Caco-2 (cell line): ENCODE data around the gene PCMTD2. TPM values are rescaled to one million over a fixed set of nuclear protein-coding genes. Genes with fewer than 3 reads are reported as not detected.

ENCODE experiments used
- BruUV-seq: library from RNA; stranded (reverse); fragments of 400-500 nt; replicated peaks from 2 replicates; lab custom pipeline; 2021; lab: Mats Ljungman, UMichigan
- CTCF ChIA-PET: fragments of 300-600 bp; sonication (Branson Sonifier 250); formaldehyde crosslinking; loops from one replicate; lab custom pipeline; 2022; ENCODE audit warnings: antibody characterized with exemption; lab: Charles Lee
- POLR2A ChIA-PET: fragments of 300-600 bp; sonication (Branson Sonifier 250); formaldehyde crosslinking; loops from one replicate; lab custom pipeline; 2022; ENCODE audit warnings: antibody characterized with exemption; lab: Charles Lee
- DNase-seq, 2 experiments: peaks; one replicate each; pipeline versions ENCODE4 v3.0.0 to v3.0.0-alpha.2; 2020 to 2022
- H3K27me3 ChIP-seq: replicated peaks from 2 replicates; pipeline ENCODE4 v1.6.0; 2011; ENCODE audit warnings: low read length; ENCODE audit not compliant: control insufficient read depth, insufficient read depth
- H3K36me3 ChIP-seq: 2 replicates; pipeline ENCODE4 v1.5.1; 2011; ENCODE audit warnings: low read length; ENCODE audit not compliant: control insufficient read depth, insufficient read depth
- H3K4me1 ChIP-seq: fragments of 250-450 bp; sonication (Bioruptor Pico); 2 replicates; pipeline ENCODE4 v1.5.1; 2020; ENCODE audit warnings: mild to moderate bottlenecking
- H3K4me3 ChIP-seq: 2 replicates; pipeline ENCODE4 v1.5.1; 2011; ENCODE audit warnings: low read depth, mild to moderate bottlenecking, control low read depth, low read length
- H3K9me3 ChIP-seq: fragments of 250-450 bp; sonication (Bioruptor Pico); 2 replicates; pipeline ENCODE4 v1.5.1; 2020; ENCODE audit warnings: mild to moderate bottlenecking, moderate library complexity
- H3K27ac Mint-ChIP-seq: one replicate; pipeline ENCODE4 v1.8.0; 2022; ENCODE audit warnings: mixed read lengths; ENCODE audit not compliant: unreplicated experiment
- H3K27me3 Mint-ChIP-seq: one replicate; pipeline ENCODE4 v1.8.0; 2022; ENCODE audit warnings: mixed read lengths; ENCODE audit not compliant: insufficient read depth, unreplicated experiment
- H3K36me3 Mint-ChIP-seq: one replicate; pipeline ENCODE4 v1.8.0; 2022; ENCODE audit warnings: mild to moderate bottlenecking, mixed read lengths; ENCODE audit not compliant: insufficient read depth, unreplicated experiment
- H3K4me1 Mint-ChIP-seq: one replicate; pipeline ENCODE4 v1.8.0; 2022; ENCODE audit warnings: low read depth, mixed read lengths; ENCODE audit not compliant: unreplicated experiment
- H3K4me3 Mint-ChIP-seq: one replicate; pipeline ENCODE4 v1.8.0; 2022; ENCODE audit warnings: mild to moderate bottlenecking, moderate library complexity, mixed read lengths; ENCODE audit not compliant: unreplicated experiment
- H3K9me3 Mint-ChIP-seq: one replicate; pipeline ENCODE4 v1.8.0; 2022; ENCODE audit warnings: mixed read lengths; ENCODE audit not compliant: unreplicated experiment
- CTCF ChIP-seq, 2 experiments: fragments of 200-600 bp in 1 of 2; IDR thresholded peaks; 1 replicate in 1 of 2; 2 replicates in 1 of 2; pipeline versions ENCODE4 v1.5.1 to v1.8.0; 2011 to 2022; ENCODE audit warnings: antibody characterized with exemption in 1 of 2, control low read depth in 1 of 2, inconsistent platforms in 1 of 2, low read depth in 1 of 2, low read length in 1 of 2, mild to moderate bottlenecking in 1 of 2, moderate library complexity in 1 of 2; ENCODE audit not compliant: insufficient read depth in 1 of 2, severe bottlenecking in 1 of 2, unreplicated experiment in 1 of 2
- intact Hi-C: fragments of 100-400 bp; cut with micrococcal nuclease; formaldehyde crosslinking; loops from one replicate; pipeline ENCODE4 v1.10.0; 2022; ENCODE audit not compliant: unreplicated experiment
- total RNA-seq: library from RNA; stranded (reverse); gene quantifications from 2 replicates; pipeline ENCODE4 v1.2.3, GENCODE V29; 2022

PCMTD2 gene
- total RNA-seq, 1 experiment from 2014 or later, result 101 TPM

- Mint-ChIP-seq H3K4me3 (no peak overlapping the region), H3K4me1 (peaks cover 11% of the 10 kb centered on the region), H3K9me3 (no peaks in the 10 kb centered on the region), H3K27ac (no peak overlapping the region), H3K27me3 (peaks cover 12% of the 10 kb centered on the region), H3K36me3 (no peaks in the 10 kb centered on the region)
- intact Hi-C loops, result no loop called here
- CTCF ChIA-PET, result interaction anchor here (0.7 kb wide), 1 partner anchor 27 kb away, joined by 3 read pairs; no protein-coding TSS in a partner anchor
- POLR2A ChIA-PET, result no interaction called here
- TF ChIP-seq CTCF (IDR thresholded peaks at IDR 0.05; ENCODE audit: insufficient read depth in 1 of 2, low read depth in 1 of 2, low read length in 1 of 2, severe bottlenecking in 1 of 2, unreplicated experiment in 1 of 2), result no peak
- Histone ChIP-seq H3K27me3 (no peaks in the 10 kb centered on the region), H3K36me3 (no peaks in the 10 kb centered on the region), H3K4me3 (no peak overlapping the region), H3K9me3 (no peaks in the 10 kb centered on the region), H3K4me1 (peaks cover 11% of the 10 kb centered on the region)
- BruUV-seq, result no TSS peak
- peak in 1 of 2 experiments; percentile 34 for DNase-seq
Observed at GRCh38 chr20:64244281-64244805, 11.2 kb upstream of the PCMTD2 start.

- CTCF ChIA-PET, result no interaction called here
- intact Hi-C loops, result no loop called here
- H3K9me3 ChIP-seq, result no peaks in the 10 kb centered on the region
- no peak overlapping the region for H3K4me3 ChIP-seq
- no peak for TF ChIP-seq CTCF (IDR thresholded peaks at IDR 0.05; ENCODE audit: insufficient read depth in 1 of 2, low read depth in 1 of 2, low read length in 1 of 2, severe bottlenecking in 1 of 2, unreplicated experiment in 1 of 2)
- Mint-ChIP-seq H3K4me1 (peaks cover 11% of the 10 kb centered on the region), H3K27ac (no peak overlapping the region), H3K36me3 (no peaks in the 10 kb centered on the region), H3K4me3 (no peak overlapping the region), H3K27me3 (peaks cover 14% of the 10 kb centered on the region), H3K9me3 (no peaks in the 10 kb centered on the region)
- H3K27me3 ChIP-seq, result no peaks in the 10 kb centered on the region
- DNase-seq, result peak in 1 of 2 experiments; percentile 40
- POLR2A ChIA-PET, result no interaction called here
- H3K36me3 ChIP-seq, result no peaks in the 10 kb centered on the region
- no TSS peak for BruUV-seq
- peaks cover 11% of the 10 kb centered on the region for H3K4me1 ChIP-seq
Observed at GRCh38 chr20:64244870-64245603, 10.5 kb upstream of the PCMTD2 start.

GRCh38 chr20:64245746-64246595 lies 9.6 kb upstream of the PCMTD2 start:
- H3K36me3 ChIP-seq, result no peaks in the 10 kb centered on the region
- Mint-ChIP-seq H3K27ac (no peak overlapping the region), H3K4me1 (peaks cover 11% of the 10 kb centered on the region), H3K36me3 (no peaks in the 10 kb centered on the region), H3K9me3 (no peaks in the 10 kb centered on the region), H3K4me3 (no peak overlapping the region), H3K27me3 (peaks cover 16% of the 10 kb centered on the region)
- H3K27me3 ChIP-seq, result no peaks in the 10 kb centered on the region
- H3K9me3 ChIP-seq, result no peaks in the 10 kb centered on the region
- CTCF ChIA-PET, result no interaction called here
- H3K4me1 ChIP-seq, result peaks cover 11% of the 10 kb centered on the region
- DNase-seq, result peak in 1 of 2 experiments; percentile 25
- intact Hi-C loops, result no loop called here
- POLR2A ChIA-PET, result no interaction called here
- TF ChIP-seq CTCF (IDR thresholded peaks at IDR 0.05; ENCODE audit: insufficient read depth in 1 of 2, low read depth in 1 of 2, low read length in 1 of 2, severe bottlenecking in 1 of 2, unreplicated experiment in 1 of 2), result no peak
- no peak overlapping the region for H3K4me3 ChIP-seq
- no TSS peak for BruUV-seq
